ENCODE data around the gene MAP3K5.

- TF ChIP-seq CTCF (IDR thresholded peaks at IDR 0.05) (no peak), POLR2AphosphoS5 (IDR thresholded peaks at IDR 0.05) (no peak), POLR2A (IDR thresholded peaks at IDR 0.05; ENCODE audit: low read depth) (no peak), EP300 (IDR thresholded peaks at IDR 0.05) (no peak)
Observed at GRCh38 chr6:136822046-136822375, 29.7 kb upstream of the MAP3K5 start.
